GM12891 (cell line): ENCODE measurements around the gene TMEM132D.

Source experiments
- POLR2A ChIP-seq: IDR thresholded peaks from 2 replicates; pipeline ENCODE4 v1.6.1; 2011; ENCODE audit warnings: low read depth, low read length, control low read depth
- POLR2AphosphoS5 ChIP-seq: IDR thresholded peaks from 2 replicates; pipeline ENCODE4 v1.6.1; 2011; ENCODE audit warnings: low read depth, low read length, control low read depth
- POU2F2 ChIP-seq: IDR thresholded peaks from 2 replicates; pipeline ENCODE4 v1.6.1; 2011; ENCODE audit warnings: low read depth, mild to moderate bottlenecking, control low read depth, low read length, moderate library complexity
- SPI1 ChIP-seq: IDR thresholded peaks from 2 replicates; pipeline ENCODE4 v1.6.1; 2011; ENCODE audit warnings: low read depth, low read length, control low read depth
- TAF1 ChIP-seq: IDR thresholded peaks from 2 replicates; pipeline ENCODE4 v1.6.1; 2011; ENCODE audit warnings: low read depth, low read length, control low read depth

DNA sequence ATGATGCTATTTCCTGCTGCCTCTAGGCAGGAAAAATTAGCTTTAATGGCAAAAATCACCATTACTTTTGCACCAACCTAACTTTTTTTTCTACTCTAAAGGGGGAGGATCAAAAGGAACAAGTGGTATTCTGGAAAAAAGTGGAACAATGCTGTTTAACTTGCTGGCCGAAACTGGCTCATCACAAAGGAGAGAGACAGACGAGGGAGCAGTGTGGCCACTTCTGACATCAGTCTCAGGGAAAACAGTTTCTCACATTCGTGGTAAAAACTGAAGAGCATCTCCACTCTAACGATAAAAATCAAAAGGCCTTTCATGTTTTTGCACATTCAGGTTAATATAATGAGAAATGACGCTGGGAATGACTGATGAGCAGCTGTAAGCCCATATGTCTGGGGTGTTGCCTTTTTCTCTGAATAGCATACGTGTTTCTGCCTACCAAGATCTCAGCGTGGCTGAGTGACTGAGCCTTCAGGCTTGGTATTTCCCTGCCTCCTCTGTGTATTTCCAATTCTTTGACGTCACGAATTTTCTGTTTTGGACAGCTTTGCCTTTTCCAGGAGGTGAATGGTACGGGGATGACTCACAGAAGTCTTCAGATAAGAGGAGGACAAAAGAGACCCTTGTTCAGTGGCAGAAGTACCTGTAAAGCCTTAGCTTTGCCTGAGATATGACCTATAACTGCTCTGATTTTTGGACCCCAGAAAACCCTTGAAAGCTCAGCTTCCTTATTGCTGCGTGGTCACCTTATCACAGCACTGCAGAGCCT lies 691.8 kb downstream of the TMEM132D start:
- TF ChIP-seq POLR2AphosphoS5, result no peak
- no peak for TF ChIP-seq POLR2A
- TF ChIP-seq POU2F2, result no peak
- no peak for TF ChIP-seq SPI1
- no peak for TF ChIP-seq TAF1
